PFSK-1 (cell line): ENCODE data around the gene PRKCQ.

Source experiments
- FOXP2 ChIP-seq: optimal IDR thresholded peaks from 2 replicates; pipeline ENCODE3; 2011; ENCODE audit warnings: borderline replicate concordance, control low read depth, inconsistent platforms; ENCODE audit not compliant: insufficient read depth; ENCODE audit errors: extremely low read length, extremely low read depth
- POLR2AphosphoS5 ChIP-seq: IDR thresholded peaks from 2 replicates; pipeline ENCODE4 v1.6.1; 2012; ENCODE audit warnings: low read depth, mild to moderate bottlenecking, control low read depth, low read length, moderate library complexity
- SIN3A ChIP-seq: IDR thresholded peaks from 2 replicates; pipeline ENCODE4 v1.6.1; 2012; ENCODE audit warnings: mild to moderate bottlenecking, low read length, moderate library complexity, borderline replicate concordance; ENCODE audit not compliant: insufficient read depth
- TAF1 ChIP-seq: IDR thresholded peaks from 2 replicates; pipeline ENCODE4 v1.6.1; 2012; ENCODE audit warnings: low read length, control low read depth, borderline replicate concordance; ENCODE audit not compliant: insufficient read depth
- TF ChIP-seq, protein P1 (sequence below), 2 experiments: IDR thresholded peaks; 2 replicates each; pipeline versions ENCODE4 v1.6.1 to v1.8.0; 2011 to 2012; ENCODE audit warnings: low read depth in 2 of 2, low read length in 2 of 2, control low read depth in 1 of 2, inconsistent platforms in 1 of 2, mild to moderate bottlenecking in 1 of 2, moderate library complexity in 1 of 2; ENCODE audit not compliant: insufficient read depth in 1 of 2

Gene PRKCQ

DNA sequence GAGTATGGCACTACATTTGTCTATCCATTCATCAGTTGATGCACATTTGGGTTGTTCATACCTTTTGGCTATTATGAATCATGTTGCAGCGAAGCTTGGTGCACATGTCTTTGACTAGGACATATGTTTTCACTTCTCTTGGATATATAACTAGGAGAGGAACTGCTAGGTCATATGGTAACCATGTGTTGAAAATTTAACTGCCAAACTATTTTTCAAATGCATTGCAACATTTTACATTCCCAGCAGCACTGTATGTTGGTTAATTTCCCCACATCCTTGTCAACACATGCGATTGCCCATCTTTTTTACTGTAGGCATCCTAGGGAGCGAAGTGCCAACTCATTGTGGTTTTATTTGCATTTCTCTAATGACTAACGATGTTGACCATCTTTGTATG lies 183.4 kb downstream of the PRKCQ start:
- TF ChIP-seq SIN3A (no peak), FOXP2 (no peak), TAF1 (no peak), POLR2AphosphoS5 (no peak)
- TF ChIP-seq, protein P1, sequence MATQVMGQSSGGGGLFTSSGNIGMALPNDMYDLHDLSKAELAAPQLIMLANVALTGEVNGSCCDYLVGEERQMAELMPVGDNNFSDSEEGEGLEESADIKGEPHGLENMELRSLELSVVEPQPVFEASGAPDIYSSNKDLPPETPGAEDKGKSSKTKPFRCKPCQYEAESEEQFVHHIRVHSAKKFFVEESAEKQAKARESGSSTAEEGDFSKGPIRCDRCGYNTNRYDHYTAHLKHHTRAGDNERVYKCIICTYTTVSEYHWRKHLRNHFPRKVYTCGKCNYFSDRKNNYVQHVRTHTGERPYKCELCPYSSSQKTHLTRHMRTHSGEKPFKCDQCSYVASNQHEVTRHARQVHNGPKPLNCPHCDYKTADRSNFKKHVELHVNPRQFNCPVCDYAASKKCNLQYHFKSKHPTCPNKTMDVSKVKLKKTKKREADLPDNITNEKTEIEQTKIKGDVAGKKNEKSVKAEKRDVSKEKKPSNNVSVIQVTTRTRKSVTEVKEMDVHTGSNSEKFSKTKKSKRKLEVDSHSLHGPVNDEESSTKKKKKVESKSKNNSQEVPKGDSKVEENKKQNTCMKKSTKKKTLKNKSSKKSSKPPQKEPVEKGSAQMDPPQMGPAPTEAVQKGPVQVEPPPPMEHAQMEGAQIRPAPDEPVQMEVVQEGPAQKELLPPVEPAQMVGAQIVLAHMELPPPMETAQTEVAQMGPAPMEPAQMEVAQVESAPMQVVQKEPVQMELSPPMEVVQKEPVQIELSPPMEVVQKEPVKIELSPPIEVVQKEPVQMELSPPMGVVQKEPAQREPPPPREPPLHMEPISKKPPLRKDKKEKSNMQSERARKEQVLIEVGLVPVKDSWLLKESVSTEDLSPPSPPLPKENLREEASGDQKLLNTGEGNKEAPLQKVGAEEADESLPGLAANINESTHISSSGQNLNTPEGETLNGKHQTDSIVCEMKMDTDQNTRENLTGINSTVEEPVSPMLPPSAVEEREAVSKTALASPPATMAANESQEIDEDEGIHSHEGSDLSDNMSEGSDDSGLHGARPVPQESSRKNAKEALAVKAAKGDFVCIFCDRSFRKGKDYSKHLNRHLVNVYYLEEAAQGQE (IDR thresholded peaks at IDR 0.05; ENCODE audit: insufficient read depth in 1 of 2, low read depth in 2 of 2, low read length in 2 of 2) = no peak

DNA sequence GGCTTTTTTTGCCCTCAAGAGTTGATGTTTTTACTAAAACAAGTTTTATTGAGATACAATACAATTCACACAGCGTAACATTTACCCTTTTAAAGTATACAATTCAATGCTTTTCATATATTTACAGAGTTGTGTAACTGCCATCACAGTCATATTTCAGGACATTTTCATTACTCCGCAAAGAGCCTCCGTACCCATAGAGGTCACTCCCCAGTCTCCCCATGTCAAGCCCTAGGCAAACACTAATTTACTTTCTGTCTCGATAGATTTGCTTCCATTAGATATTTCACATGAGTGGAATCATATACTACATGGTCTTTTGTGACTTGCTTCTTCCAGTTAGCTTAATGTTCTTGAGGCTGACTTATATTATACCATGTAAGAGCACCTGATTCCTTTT lies 183.8 kb downstream of the PRKCQ start:
- TF ChIP-seq POLR2AphosphoS5 (no peak), FOXP2 (no peak), SIN3A (no peak), TAF1 (no peak)
- TF ChIP-seq, protein P1 (IDR thresholded peaks at IDR 0.05; ENCODE audit: insufficient read depth in 1 of 2, low read depth in 2 of 2, low read length in 2 of 2) = no peak

DNA sequence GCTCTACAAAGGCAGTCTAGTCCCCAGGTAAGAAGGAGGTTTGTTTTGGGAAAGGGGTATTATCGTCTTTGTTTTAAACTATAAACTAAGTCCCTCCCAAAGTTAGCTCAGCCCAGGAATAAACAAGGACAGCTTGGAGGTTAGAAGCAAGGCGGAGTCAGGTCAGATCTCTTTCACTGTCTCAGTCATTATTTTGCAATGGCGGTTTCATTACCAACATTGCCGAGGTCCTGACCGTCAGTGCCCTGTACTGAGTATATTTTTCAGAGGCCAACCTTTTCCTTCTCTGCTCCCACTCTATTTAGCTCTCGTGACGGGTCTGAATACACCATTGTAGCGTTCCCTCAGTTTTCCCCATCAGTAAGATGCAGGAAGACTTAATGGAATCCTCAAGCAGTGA lies 184.5 kb downstream of the PRKCQ start:
- TF ChIP-seq POLR2AphosphoS5 (no peak), SIN3A (no peak), FOXP2 (no peak), TAF1 (no peak)
- TF ChIP-seq, protein P1 (IDR thresholded peaks at IDR 0.05; ENCODE audit: insufficient read depth in 1 of 2, low read depth in 2 of 2, low read length in 2 of 2) = no peak

DNA sequence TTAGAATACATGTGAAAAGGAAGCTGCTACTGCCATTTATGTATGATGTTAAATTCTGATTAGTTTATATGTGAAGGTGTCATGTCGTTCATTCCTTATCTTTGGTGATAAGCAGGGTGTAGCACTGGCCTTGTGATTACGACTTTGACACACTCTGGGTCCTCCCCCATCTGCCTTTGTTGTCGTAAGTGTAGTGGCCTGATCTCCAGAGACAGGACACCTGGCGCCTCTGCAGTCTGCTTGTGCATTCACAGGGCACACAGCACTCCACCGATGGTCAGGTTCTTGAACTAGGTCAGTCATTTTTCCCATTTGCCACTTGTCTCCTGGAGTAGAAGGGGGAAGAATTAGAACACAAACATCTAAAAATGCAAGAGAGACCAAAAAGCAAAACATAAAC lies 186.0 kb downstream of the PRKCQ start:
- TF ChIP-seq POLR2AphosphoS5 (no peak), FOXP2 (no peak), TAF1 (no peak), SIN3A (no peak)
- TF ChIP-seq, protein P1 (IDR thresholded peaks at IDR 0.05; ENCODE audit: insufficient read depth in 1 of 2, low read depth in 2 of 2, low read length in 2 of 2) = no peak

DNA sequence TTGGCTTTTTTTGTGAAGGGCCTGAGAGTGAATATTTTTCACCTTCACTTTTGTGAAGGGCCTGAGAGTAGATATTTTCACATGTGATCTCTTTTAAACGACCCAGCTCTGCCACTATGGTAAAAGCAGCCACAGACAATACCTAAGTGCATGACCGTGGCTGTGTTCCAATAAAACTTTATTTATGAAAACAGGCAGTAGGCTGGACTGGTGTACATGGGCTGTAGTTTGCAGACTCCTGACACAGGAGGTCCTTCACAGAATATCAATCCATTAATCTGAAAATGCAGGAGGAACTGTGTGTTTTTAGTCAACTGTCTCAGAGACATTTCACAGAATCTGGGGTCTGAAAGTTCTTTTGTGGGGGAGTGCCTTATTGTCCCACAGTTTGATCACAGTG lies 186.9 kb downstream of the PRKCQ start:
- TF ChIP-seq FOXP2 (no peak), POLR2AphosphoS5 (no peak), TAF1 (no peak), SIN3A (no peak)
- TF ChIP-seq, protein P1 (IDR thresholded peaks at IDR 0.05; ENCODE audit: insufficient read depth in 1 of 2, low read depth in 2 of 2, low read length in 2 of 2) = no peak
